Activated naive CD8-positive, alpha-beta T cell treated with anti-CD3 and anti-CD28 coated beads, Interleukin-2, amount 10 ng/mL, durations not matched to agents 7 days and 5 days (primary cell): ENCODE measurements around the gene VIT. TPM values are rescaled to one million over a fixed set of nuclear protein-coding genes. Genes with fewer than 3 reads are reported as not detected.
"Not testable (repeated sequence)": the region's sequence is repeated elsewhere in the genome, so short reads cannot be mapped to it uniquely, and the experiment has no call there.

ENCODE experiments used
- ATAC-seq: fragments of 150-1000 bp; cut with Tn5 transposase; one replicate; pipeline ENCODE4 v1.10.0; 2021; ENCODE audit warnings: low read depth, moderate library complexity
- POLR2A ChIA-PET: fragments of 350-600 bp; sonication (Branson Sonifier 250); formaldehyde crosslinking; loops from one replicate; lab custom pipeline; 2021; ENCODE audit warnings: antibody characterized with exemption; lab: Charles Lee
- DNase-seq: peaks from one replicate; pipeline ENCODE4 v3.0.0; 2021
- H3K27ac Mint-ChIP-seq: one replicate; pipeline ENCODE4 v1.8.0; 2022; ENCODE audit warnings: mild to moderate bottlenecking, mixed read lengths
- H3K27me3 Mint-ChIP-seq: one replicate; pipeline ENCODE4 v1.8.0; 2022; ENCODE audit warnings: mild to moderate bottlenecking, moderate library complexity, mixed read lengths
- H3K36me3 Mint-ChIP-seq: one replicate; pipeline ENCODE4 v1.8.0; 2021; ENCODE audit warnings: mild to moderate bottlenecking, mixed read lengths
- H3K4me1 Mint-ChIP-seq: one replicate; pipeline ENCODE4 v1.8.0; 2021; ENCODE audit warnings: mixed read lengths
- H3K4me3 Mint-ChIP-seq: one replicate; pipeline ENCODE4 v1.8.0; 2022; ENCODE audit warnings: mild to moderate bottlenecking, moderate library complexity, mixed read lengths
- H3K9me3 Mint-ChIP-seq: one replicate; pipeline ENCODE4 v1.8.0; 2021; ENCODE audit warnings: mixed read lengths
- total RNA-seq, 2 experiments: library from RNA; stranded (reverse); gene quantifications; one replicate each; pipeline ENCODE4 v1.2.3, GENCODE V29; 2021

Gene VIT
- total RNA-seq, 2 experiments from 2014 or later, result not detected

DNA sequence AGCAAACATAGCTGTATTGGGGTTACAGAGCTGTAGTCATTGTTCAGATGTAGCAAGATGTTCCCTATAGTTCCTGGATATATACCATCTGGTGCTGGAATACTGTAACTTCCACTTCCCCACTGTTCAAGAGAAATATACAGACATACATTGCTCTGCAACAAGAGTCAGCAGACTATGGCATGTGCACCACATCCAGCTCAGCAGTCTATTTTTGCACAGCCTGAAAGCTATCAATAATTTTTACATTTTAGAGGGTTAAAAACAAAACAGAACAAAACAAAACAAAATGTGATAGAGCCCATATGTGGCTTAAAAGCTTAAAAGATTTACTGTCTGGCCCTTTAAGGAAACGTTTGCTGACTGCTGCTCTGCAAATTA is 31.8 kb upstream of the VIT start:
- Mint-ChIP-seq H3K27me3 (no peaks in the 10 kb centered on the region), H3K27ac (no peak overlapping the region), H3K4me1 (no peaks in the 10 kb centered on the region), H3K36me3 (no peaks in the 10 kb centered on the region), H3K9me3 (no peaks in the 10 kb centered on the region), H3K4me3 (no peak overlapping the region)
- DNase-seq, result no peak
- no peak for ATAC-seq
- POLR2A ChIA-PET, result no interaction called here

DNA sequence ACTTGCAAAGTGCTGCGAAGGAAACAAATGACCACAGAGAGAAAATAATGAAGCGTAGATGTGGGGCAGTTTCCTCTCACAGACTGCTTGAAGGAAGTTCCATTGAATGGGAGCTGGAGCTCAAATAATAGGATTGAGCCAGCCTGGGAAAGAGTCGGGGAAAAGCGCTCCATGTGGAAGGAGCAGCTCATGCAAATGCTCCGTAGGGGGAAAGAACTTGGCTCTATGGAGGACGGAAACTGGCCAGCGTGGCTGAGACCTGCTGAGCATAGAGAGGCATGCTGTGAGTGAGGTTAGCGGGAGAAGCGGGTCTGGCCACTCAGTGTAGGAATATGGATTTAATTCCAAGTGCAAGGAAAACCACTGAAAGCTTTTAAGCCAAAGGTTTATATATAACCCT is 28.6 kb upstream of the VIT start:
- Mint-ChIP-seq H3K36me3 (no peaks in the 10 kb centered on the region), H3K27ac (no peak overlapping the region), H3K4me1 (no peaks in the 10 kb centered on the region), H3K27me3 (no peaks in the 10 kb centered on the region), H3K9me3 (no peaks in the 10 kb centered on the region), H3K4me3 (no peak overlapping the region)
- no peak for ATAC-seq
- POLR2A ChIA-PET, result no interaction called here
- DNase-seq, result no peak

DNA sequence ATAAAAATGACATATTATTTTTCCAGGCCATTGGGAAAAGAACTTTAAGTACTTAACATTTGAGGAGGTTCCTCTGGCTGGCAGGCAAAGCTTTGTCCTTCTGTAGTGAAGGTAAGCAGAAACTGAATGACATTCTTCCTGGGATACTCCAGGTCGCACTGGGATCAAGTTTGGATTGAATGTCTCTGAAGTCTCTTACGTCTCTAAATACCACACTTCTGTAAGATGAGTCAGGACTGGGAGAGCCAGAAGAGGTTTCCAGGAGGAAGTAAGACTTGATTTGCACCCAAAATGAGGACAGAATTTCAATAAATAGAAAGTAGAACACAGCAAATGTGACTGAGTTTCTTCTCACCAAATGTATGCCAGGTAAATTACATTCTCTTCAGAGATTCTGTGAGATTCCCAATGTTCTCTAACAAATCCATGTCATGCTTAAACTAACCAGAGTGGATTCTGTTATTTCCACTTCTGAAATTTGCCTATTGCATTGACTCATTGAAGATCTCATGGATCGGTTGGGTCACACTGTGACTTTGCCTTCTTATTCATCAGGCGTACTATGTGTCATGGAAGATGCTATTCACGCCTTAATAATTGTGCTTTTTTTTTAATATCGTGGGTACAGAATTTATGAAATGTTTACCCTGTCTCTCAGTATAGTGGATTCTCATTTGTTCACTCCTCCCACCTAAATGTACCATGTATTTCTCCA is 25.5 kb upstream of the VIT start:
- no peak overlapping the region for H3K27ac Mint-ChIP-seq
- no peaks in the 10 kb centered on the region for H3K9me3 Mint-ChIP-seq
- no peaks in the 10 kb centered on the region for H3K36me3 Mint-ChIP-seq
- ATAC-seq (no peak), DNase-seq (no peak)
- no peak overlapping the region for H3K4me3 Mint-ChIP-seq
- H3K27me3 Mint-ChIP-seq, result no peaks in the 10 kb centered on the region
- H3K4me1 Mint-ChIP-seq, result no peaks in the 10 kb centered on the region
- POLR2A ChIA-PET, result no interaction called here

DNA sequence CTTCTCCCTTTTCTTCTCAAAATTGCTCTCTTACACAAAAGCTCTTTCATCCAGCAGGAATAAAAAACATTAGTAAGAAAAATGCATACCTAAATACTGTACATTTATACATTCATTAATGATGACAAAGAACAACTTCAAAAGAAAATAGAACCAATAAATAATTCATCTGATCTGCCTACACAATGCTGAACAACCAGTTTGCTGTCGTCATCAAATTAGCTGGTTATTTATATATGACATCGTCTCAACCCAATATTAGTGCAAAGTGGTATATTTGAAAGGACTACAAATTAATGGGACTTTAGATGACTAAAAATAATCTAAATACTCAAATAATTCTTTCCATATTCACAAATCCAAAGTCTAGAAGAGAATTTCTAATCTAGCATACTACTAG is 24.8 kb upstream of the VIT start:
- Mint-ChIP-seq H3K4me3 (no peak overlapping the region), H3K27me3 (peaks cover 3% of the 10 kb centered on the region), H3K4me1 (peaks cover 1% of the 10 kb centered on the region), H3K36me3 (no peaks in the 10 kb centered on the region), H3K27ac (no peak overlapping the region), H3K9me3 (no peaks in the 10 kb centered on the region)
- DNase-seq (no peak), ATAC-seq (no peak)
- POLR2A ChIA-PET, result no interaction called here

DNA sequence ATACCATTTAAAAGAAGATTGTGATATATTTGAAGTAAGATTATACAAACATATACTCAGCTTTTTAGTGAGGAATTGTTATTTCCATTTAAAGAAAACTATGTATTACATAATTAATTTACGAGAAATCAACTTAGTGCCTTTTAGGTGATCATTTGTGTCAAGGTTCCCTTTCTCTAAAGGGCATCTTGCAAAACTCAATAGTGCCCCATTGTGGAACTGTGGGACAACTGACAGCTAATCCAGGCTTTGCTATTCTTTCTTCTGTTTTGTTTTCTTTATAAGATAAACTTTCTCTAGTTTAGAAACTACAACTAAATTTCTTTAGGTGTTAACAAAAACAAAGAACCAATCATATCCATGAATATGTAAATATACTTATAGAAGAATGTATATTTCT is 24.3 kb upstream of the VIT start:
- peaks cover 6% of the 10 kb centered on the region for H3K4me1 Mint-ChIP-seq
- ATAC-seq (no peak), DNase-seq (no peak)
- POLR2A ChIA-PET, result no interaction called here
- peaks cover 5% of the 10 kb centered on the region for H3K27me3 Mint-ChIP-seq
- no peak overlapping the region for H3K4me3 Mint-ChIP-seq
- no peaks in the 10 kb centered on the region for H3K9me3 Mint-ChIP-seq
- no peaks in the 10 kb centered on the region for H3K36me3 Mint-ChIP-seq
- H3K27ac Mint-ChIP-seq, result no peak overlapping the region

DNA sequence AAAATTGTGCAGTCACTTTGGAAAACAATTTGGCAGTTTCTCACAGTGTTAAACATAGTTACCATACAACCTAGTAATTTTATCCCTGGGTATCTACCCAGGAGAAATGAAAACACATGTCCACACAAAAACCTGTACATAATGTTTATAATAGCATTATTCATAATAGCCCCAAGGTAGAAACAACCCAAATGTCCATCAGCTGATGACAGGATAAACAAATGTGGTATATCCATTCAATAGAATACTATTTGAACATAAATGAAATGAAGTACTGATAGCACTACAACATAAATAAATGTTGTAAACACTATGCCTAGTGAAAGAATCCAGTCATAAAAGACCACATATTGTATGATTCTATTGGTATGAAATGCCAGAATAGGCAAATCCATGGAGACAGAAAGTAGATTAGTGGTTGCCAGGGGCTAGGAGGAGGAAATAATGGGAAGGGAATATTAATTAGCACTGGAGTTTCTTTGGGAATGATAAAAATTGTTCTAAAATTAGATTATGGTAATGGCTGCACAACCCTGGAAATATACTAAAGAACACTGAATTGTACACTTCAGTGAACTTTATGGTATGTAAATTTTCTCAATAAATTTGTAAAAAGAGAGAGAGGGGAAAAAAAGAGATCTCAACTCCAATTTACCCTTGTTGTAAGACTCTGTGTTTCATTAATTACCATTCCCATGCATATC is 20.8 kb upstream of the VIT start:
- Mint-ChIP-seq H3K36me3 (peaks cover 2% of the 10 kb centered on the region), H3K4me3 (no peak overlapping the region), H3K9me3 (peaks cover 9% of the 10 kb centered on the region), H3K27me3 (peaks cover 6% of the 10 kb centered on the region), H3K4me1 (peaks cover 14% of the 10 kb centered on the region), H3K27ac (no peak overlapping the region)
- DNase-seq, result no peak
- POLR2A ChIA-PET, result no interaction called here
- no peak for ATAC-seq

DNA sequence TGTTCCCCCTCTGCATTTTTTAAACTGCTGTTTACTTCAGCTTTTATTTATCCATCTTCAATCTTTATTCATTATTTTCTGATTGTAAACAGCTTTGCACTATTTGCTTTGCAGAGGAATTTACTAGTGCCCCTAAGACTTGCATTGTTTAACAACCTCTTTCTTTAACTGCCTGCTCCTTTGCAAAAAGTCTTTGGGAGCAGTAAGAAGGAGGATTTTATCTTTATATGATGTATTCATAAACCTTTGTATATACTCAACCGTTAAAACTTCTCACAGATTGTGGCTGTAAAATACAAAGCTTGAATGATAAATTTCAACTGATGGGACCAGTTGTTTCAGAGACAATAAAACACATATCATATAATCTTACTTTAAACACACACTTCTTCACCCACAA is 20.1 kb upstream of the VIT start:
- H3K27ac Mint-ChIP-seq, result no peak overlapping the region
- DNase-seq (no peak), ATAC-seq (no peak)
- H3K4me1 Mint-ChIP-seq, result peaks cover 14% of the 10 kb centered on the region
- peaks cover 8% of the 10 kb centered on the region for H3K27me3 Mint-ChIP-seq
- H3K9me3 Mint-ChIP-seq, result peaks cover 9% of the 10 kb centered on the region
- POLR2A ChIA-PET, result no interaction called here
- no peak overlapping the region for H3K4me3 Mint-ChIP-seq
- H3K36me3 Mint-ChIP-seq, result peaks cover 2% of the 10 kb centered on the region

DNA sequence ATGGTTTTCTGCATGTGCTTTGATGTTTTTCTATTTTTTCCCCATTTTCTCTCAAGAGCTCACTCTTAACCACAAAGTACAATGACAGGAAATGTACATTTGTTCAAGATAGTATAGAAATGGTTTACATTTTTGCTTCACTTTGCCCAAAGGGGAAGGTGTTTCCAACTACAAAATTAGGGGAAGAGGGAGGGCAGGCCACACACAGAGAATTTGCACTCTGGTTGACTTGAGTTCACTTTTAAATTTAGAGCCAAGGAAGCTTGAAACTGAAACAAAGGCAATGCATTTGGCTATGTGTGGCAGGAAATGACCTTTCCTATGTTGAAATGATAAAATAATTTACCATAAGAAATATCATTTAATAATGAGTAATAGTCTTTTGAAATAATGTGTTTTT is 19.1 kb upstream of the VIT start:
- H3K36me3 Mint-ChIP-seq, result peaks cover 2% of the 10 kb centered on the region
- no peak for ATAC-seq
- POLR2A ChIA-PET, result no interaction called here
- H3K27me3 Mint-ChIP-seq, result peaks cover 10% of the 10 kb centered on the region
- H3K4me3 Mint-ChIP-seq, result peak overlapping the region; percentile 26
- DNase-seq, result no peak
- peaks cover 9% of the 10 kb centered on the region for H3K9me3 Mint-ChIP-seq
- H3K4me1 Mint-ChIP-seq, result peaks cover 14% of the 10 kb centered on the region
- H3K27ac Mint-ChIP-seq, result peak overlapping the region; percentile 31

DNA sequence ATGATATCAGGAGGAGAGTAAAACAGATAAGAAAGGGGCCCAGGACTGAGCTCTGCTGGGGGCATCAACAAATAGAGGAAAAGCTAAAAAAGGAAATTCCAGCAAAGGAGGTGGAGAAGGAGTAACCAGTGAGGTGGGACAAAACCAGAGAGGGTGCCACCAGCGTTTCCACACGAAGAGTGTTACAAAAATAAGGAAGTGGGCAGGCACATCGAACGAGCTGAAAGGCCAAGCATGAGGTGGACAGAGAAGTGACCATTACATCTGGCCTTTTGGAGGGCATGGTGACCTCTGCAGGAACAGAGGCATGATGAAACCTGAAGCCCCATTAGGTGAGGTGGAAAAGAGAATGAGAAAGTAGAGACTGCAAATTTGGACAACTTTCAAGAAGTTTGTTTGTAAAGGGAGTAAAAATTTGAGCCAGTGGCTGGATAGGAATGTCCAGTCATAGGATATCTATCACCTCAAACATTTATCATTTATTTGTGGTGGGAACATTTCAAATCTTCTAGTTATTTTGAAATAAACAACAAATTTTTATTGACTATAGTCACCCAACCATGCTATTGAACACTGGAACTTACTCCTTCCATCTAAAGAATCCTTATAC is 18.4 kb upstream of the VIT start:
- peaks cover 10% of the 10 kb centered on the region for H3K27me3 Mint-ChIP-seq
- peak overlapping the region; percentile 5 for H3K27ac Mint-ChIP-seq
- no peak for ATAC-seq

DNA sequence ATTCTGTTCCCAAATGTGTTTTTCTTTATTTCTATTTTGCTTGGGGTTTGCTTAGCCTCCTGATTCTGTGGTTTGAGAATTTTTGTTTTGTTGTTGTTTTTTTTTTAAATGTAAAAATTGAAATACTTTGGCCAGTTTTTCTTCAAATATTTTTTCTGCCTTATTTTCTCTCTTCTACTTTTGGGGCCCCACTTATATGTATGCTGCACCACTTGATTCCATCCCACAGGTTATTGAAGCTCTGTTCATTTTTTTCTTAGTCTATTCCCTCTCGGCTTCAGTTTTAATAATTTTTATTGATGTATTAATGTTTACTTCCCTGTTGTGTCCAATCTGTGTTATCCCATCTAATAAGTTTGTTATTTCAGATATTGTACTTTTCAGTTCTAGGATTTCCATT is 17.7 kb upstream of the VIT start:
- ATAC-seq, result no peak
- Mint-ChIP-seq H3K27ac (no peak overlapping the region), H3K9me3 (peaks cover 9% of the 10 kb centered on the region), H3K4me3 (no peak overlapping the region), H3K36me3 (peaks cover 2% of the 10 kb centered on the region), H3K4me1 (peaks cover 14% of the 10 kb centered on the region), H3K27me3 (peaks cover 10% of the 10 kb centered on the region)
- POLR2A ChIA-PET, result no interaction called here
- no peak for DNase-seq

More for the DNA sequence above, 18.4 kb upstream of the VIT start:
- H3K36me3 Mint-ChIP-seq, result peaks cover 2% of the 10 kb centered on the region
- peak overlapping the region; percentile 4 for H3K4me3 Mint-ChIP-seq
- POLR2A ChIA-PET, result no interaction called here
- DNase-seq, result no peak
- H3K4me1 Mint-ChIP-seq, result peaks cover 14% of the 10 kb centered on the region
- peaks cover 9% of the 10 kb centered on the region for H3K9me3 Mint-ChIP-seq

DNA sequence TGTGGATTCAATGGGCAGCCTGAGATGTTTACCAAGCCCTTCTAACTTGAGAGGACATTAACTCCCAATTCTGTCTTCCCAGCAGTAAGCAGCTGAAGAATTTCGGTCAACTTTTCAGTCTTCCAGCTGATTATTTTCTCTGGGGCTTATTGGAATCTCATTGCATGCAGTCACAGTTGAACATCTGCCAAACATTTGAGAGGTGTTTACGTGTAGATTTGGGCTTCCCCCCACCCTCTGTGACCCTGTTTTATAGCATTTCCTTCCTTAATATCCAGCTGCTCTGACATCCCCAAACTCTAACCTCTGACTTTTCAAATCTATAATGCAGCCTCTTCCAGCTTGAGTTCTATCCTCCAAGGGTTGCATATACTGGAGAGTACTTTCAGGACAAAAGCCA is 16.5 kb upstream of the VIT start:
- ATAC-seq, result no peak
- H3K4me3 Mint-ChIP-seq, result no peak overlapping the region

DNA sequence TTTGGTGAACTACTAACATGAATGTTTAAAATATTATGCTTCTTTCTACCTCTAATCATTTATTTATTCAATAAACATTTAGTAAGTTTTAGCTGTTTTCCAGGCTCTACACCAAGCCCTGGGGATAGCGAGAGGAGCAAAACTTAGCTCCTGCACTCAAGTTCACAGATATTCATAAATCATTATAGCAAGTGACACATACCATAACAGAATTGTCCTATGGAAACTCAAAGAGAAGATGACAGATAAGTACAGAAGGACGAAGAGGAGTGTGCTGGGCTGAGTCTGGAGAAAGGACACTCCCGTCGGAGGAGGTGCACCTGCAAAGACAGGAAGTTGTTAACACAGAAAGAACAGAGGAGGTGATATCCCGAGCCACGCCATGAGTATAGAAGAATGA is 13.9 kb upstream of the VIT start:
- Mint-ChIP-seq H3K9me3 (peaks cover 9% of the 10 kb centered on the region), H3K36me3 (peaks cover 2% of the 10 kb centered on the region), H3K4me1 (peaks cover 6% of the 10 kb centered on the region), H3K27me3 (peaks cover 7% of the 10 kb centered on the region), H3K4me3 (no peak overlapping the region), H3K27ac (no peak overlapping the region)
- ATAC-seq (no peak), DNase-seq (no peak)
- POLR2A ChIA-PET, result no interaction called here

More for the DNA sequence above, 16.5 kb upstream of the VIT start:
- Mint-ChIP-seq H3K9me3 (peaks cover 9% of the 10 kb centered on the region), H3K4me1 (peaks cover 14% of the 10 kb centered on the region), H3K27me3 (peaks cover 10% of the 10 kb centered on the region), H3K27ac (no peak overlapping the region), H3K36me3 (peaks cover 2% of the 10 kb centered on the region)
- DNase-seq, result no peak
- POLR2A ChIA-PET, result no interaction called here

DNA sequence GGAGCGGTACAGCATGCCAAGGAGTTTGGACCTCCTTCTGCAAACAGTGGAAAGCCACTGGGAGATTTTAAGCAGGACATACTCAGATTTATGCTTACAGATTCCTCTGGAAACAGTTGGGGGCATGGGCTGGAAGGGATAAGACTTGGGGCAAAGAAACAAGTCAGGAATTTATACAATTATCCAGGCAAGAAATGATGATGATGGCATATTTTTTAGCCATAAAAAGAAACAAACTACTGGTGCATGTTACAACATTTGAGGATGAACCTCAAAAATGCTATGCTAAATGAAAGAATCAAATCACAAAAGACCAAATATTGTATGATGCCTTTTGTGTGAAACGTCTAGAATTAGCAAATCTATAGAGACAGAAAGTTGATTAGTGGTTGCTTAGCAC is 13.5 kb upstream of the VIT start:
- no peak for ATAC-seq
- H3K27me3 Mint-ChIP-seq, result peaks cover 7% of the 10 kb centered on the region
- POLR2A ChIA-PET, result no interaction called here
- H3K4me1 Mint-ChIP-seq, result peaks cover 2% of the 10 kb centered on the region
- peaks cover 7% of the 10 kb centered on the region for H3K9me3 Mint-ChIP-seq
- H3K4me3 Mint-ChIP-seq, result no peak overlapping the region
- peaks cover 2% of the 10 kb centered on the region for H3K36me3 Mint-ChIP-seq
- H3K27ac Mint-ChIP-seq, result no peak overlapping the region
- DNase-seq, result no peak

DNA sequence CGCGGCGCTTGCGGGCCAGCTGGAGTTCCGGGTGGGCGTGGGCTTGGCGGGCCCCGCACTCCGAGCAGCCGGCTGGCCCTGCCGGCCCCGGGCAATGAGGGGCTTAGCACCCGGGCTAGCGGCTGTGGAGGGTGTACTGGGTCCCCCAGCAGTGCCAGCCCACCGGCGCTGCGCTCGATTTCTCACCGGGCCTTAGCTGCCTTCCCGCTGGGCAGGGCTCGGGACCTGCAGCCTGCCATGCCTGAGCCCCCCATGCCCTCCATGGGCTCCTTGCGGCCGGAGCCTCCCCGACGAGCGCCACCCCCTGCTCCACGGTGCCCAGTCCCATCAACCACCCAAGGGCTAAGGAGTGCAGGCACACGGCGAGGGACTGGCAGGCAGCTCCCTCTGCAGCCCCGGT is 8.2 kb upstream of the VIT start:
- POLR2A ChIA-PET, H3K4me1 Mint-ChIP-seq, H3K9me3 Mint-ChIP-seq, H3K27ac Mint-ChIP-seq, ATAC-seq, H3K4me3 Mint-ChIP-seq, DNase-seq, H3K36me3 Mint-ChIP-seq: not testable (repeated sequence)
- H3K27me3 Mint-ChIP-seq, result peaks cover 13% of the 10 kb centered on the region
